GM10266 (cell line): Measurements from ENCODE around the gene PARVB.

ENCODE experiments used
- DNase-seq: peaks from one replicate; pipeline ENCODE4 v3.0.0; 2012; ENCODE audit errors: extremely low spot score
- TF ChIP-seq, protein P1 (sequence below): IDR thresholded peaks from 2 replicates; pipeline ENCODE4 v1.5.1; 2012; ENCODE audit warnings: mild to moderate bottlenecking, low read depth; ENCODE audit not compliant: control insufficient read depth, insufficient read depth; ENCODE audit errors: missing control alignments

PARVB gene

DNA sequence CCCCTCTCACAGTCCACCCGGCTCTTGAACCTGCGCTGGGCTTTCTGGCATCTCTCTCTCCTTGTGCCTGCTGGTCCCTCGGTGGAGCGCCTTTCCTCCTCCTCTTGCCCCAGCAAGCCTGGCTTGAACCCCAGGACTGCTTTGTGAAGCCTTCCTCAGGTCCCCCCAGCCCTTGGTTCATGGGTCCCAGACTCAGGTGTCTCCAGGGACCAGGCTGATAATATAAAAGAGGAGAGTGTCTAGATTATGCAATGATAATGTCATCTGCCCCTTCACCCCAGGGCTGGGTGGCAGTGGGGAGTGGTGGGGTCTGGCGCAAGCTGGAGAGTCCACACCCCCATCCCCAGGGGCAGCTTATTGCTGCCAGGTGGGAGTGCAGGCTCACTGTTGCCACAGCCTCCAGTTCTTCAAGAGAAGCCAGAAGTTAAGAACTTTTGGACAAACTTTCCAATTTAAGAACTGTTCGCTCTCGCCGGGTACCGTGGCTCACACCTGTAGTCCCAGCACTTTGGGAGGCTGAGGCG is 120.0 kb downstream of the PARVB start:
- no peak for DNase-seq
- TF ChIP-seq, protein P1, sequence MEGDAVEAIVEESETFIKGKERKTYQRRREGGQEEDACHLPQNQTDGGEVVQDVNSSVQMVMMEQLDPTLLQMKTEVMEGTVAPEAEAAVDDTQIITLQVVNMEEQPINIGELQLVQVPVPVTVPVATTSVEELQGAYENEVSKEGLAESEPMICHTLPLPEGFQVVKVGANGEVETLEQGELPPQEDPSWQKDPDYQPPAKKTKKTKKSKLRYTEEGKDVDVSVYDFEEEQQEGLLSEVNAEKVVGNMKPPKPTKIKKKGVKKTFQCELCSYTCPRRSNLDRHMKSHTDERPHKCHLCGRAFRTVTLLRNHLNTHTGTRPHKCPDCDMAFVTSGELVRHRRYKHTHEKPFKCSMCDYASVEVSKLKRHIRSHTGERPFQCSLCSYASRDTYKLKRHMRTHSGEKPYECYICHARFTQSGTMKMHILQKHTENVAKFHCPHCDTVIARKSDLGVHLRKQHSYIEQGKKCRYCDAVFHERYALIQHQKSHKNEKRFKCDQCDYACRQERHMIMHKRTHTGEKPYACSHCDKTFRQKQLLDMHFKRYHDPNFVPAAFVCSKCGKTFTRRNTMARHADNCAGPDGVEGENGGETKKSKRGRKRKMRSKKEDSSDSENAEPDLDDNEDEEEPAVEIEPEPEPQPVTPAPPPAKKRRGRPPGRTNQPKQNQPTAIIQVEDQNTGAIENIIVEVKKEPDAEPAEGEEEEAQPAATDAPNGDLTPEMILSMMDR = no peak

DNA sequence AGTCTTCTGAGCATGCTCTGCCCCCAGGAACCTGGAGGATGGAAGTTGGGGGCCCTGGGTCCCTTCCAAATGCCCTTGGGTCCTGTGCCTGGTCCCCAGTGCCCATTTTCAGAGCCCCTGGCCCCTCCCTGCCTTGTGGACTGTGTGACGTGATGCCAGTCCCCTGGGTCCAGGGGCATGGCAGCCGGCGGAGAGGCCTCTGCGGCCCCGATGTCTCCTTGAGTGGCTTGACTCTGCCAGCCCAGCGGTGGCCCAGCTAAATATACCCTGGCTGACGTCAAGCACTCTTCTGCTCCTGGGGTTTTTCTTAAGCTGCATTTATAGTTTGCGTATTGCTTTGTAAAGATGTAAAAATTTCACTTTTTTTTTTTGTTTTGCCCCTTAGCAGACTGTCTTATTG is 121.4 kb downstream of the PARVB start:
- no peak for DNase-seq
- TF ChIP-seq, protein P1 = no peak

DNA sequence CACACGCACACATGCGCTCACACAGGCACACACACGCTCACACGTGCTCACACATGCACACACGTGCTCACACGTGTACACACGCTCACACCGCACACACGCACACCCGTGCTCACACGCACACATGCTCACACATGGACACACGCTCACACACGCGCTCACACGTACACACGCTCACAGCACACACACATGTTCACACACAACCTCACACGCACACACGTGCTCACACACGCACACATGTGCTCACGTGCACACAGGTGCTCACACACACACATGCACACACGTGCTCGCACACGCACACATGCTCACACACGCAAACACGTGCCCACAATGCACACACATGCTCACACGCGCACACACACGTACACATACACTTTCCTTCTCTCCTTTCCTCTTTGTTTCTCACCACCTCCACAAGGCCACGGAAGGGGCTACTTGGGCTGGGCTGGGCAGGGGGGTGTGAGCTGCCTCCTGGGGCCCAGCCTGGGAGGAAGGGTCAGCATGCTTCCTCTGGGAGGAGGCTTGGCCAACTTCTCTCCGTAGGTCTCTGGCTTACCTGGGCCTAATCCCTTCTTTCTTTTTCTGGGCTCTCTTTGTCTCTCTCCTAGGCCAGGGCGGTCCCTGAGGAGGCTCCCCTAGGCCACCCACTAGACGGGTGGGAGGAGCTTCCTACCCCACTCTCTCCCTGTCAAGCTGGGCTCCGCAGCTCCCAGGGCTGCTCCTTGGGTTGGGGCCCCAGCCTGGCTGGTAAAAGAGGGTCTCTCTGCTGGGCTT is 122.2 kb downstream of the PARVB start:
- TF ChIP-seq, protein P1 = no peak
- DNase-seq = no peak

DNA sequence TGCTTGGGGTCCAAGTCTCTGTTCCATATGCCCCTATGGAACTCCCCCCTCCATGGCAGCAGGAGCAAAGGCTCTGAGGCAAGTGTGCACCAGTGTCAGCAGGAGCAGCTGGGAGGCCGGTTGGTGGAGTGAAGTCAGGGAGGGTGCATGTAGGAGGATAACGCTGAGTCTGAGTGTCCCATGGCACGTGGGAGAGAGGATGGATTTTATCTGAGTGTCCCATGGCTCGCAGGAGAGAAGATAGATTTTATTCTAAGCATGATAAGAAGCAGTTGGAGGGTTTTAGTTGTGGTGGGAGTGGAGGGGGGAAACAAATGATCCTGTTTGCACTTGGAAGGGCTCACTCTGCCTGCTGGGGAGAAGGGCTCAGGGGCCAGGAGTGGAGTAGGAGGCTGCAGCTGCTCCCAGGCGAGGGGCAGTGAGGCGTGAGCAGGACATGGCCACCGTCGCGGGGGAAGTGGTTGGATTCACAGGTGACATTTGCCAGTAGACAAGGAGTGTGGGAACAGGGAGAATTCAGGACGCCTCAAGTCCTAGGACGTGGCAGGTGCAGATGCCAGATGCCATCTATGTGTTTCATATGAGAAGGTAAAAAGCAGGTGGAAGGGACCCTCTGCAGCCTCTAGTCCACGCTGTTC is 123.0 kb downstream of the PARVB start:
- TF ChIP-seq, protein P1 = no peak
- no peak for DNase-seq

DNA sequence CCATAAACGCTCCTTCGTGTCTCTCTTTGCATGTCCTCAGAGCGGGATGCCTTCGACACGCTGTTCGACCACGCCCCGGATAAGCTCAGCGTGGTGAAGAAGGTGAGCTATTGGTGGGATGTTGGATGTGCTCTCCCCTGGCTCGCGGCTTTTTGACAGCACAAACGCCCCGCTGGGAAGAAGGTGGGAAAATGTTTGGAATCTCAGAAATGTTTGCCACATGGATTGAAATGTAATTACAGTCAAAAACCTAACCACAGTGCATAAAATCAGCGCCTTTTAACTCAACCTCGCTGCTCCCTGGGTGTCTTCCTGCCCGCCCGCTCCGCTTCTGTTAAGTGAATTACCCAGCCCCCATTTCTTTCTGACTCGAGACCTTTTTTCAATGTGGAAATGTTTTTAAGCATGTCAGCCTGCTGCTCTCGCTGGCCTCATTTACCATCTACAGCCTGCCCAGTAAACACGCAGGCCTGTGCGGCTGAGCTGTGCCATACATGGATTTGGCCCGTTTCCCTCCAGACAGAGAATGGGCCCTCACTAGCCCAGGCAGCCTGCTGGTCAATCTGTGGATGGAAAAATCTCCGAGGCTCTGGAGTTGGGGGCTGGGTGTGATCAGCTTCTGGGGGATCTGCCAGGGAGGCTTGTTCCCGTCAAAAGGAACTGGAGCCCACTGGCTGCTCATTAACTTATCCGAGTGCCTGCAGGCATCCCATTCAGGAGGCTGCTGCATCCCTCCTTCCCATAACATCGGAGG is 123.9 kb downstream of the PARVB start:
- DNase-seq = no peak
- TF ChIP-seq, protein P1 = no peak

DNA sequence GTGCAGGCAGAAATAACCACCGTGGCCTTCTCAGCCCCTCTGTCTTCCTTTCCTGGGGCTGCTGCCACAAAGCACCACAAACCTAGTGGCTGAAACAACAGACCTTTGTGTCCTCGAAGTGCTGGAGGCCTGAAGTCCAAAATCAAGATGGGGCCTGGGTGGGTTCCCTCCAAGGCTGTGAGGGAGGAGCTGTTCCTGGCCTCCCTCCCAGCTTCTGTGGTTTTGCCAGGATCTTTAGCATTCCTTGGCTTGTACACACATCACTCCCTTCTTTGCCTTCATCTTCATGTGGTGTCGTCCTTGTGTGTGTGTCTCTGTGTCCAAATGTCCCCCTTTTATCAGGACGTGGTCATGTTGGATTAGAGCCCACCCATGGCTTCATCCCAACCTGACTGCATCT is 127.6 kb downstream of the PARVB start:
- TF ChIP-seq, protein P1 = no peak
- no peak for DNase-seq
